Nephron (organoid): Measurements from ENCODE around the gene SSX2IP.

Source experiments
- H3K27ac Mint-ChIP-seq, 3 experiments: 2 replicates each; pipeline ENCODE4 v1.8.0; 2020; ENCODE audit warnings: mixed read lengths in 3 of 3, mild to moderate bottlenecking in 2 of 3, moderate library complexity in 1 of 3
- H3K27me3 Mint-ChIP-seq: 2 replicates; pipeline ENCODE4 v1.8.0; 2021; ENCODE audit warnings: low read depth, mild to moderate bottlenecking, moderate library complexity, mixed read lengths
- H3K36me3 Mint-ChIP-seq: 2 replicates; pipeline ENCODE4 v1.8.0; 2020; ENCODE audit warnings: low read depth, mixed read lengths
- H3K4me1 Mint-ChIP-seq: 2 replicates; pipeline ENCODE4 v1.8.0; 2020; ENCODE audit warnings: mixed read lengths
- H3K4me3 Mint-ChIP-seq, 3 experiments: 2 replicates each; pipeline ENCODE4 v1.8.0; 2020; ENCODE audit warnings: mild to moderate bottlenecking in 3 of 3, mixed read lengths in 3 of 3, moderate library complexity in 2 of 3
- H3K9me3 Mint-ChIP-seq: 2 replicates; pipeline ENCODE4 v1.8.0; 2020; ENCODE audit warnings: mixed read lengths
- CTCF ChIP-seq, 3 experiments: fragments of 200-600 bp; sonication (generic); IDR thresholded peaks; one replicate each; pipeline ENCODE4 v1.5.0; 2021; ENCODE audit warnings: antibody characterized with exemption in 3 of 3; ENCODE audit not compliant: unreplicated experiment in 3 of 3

SSX2IP gene

GRCh38 chr1:84690397-84691121 is at the start of gene SSX2IP:
Gene SSX2IP (minus strand): TSS chr1:84690461. CDS start chr1:84671219, 19,242 bp downstream.
- H3K27ac Mint-ChIP-seq = peak within 1 kb of the TSS; percentile 79 to 94 (median 91)
- H3K36me3 Mint-ChIP-seq = no peaks in the 10 kb centered on the region
- H3K4me3 Mint-ChIP-seq = peak within 1 kb of the TSS; percentile 91 to 97 (median 96)
- H3K4me1 Mint-ChIP-seq = peaks cover 50% of the 10 kb centered on the region
- H3K9me3 Mint-ChIP-seq = no peaks in the 10 kb centered on the region
- no peaks in the 10 kb centered on the region for H3K27me3 Mint-ChIP-seq
- no peak for TF ChIP-seq CTCF (IDR thresholded peaks at IDR 0.05; ENCODE audit: unreplicated experiment in 3 of 3)

- H3K27ac Mint-ChIP-seq = no peak overlapping the region
- H3K36me3 Mint-ChIP-seq = no peaks in the 10 kb centered on the region
- no peaks in the 10 kb centered on the region for H3K4me1 Mint-ChIP-seq
- H3K27me3 Mint-ChIP-seq = no peaks in the 10 kb centered on the region
- no peak overlapping the region for H3K4me3 Mint-ChIP-seq
- TF ChIP-seq CTCF (IDR thresholded peaks at IDR 0.05; ENCODE audit: unreplicated experiment in 3 of 3) = no peak
- peaks cover 8% of the 10 kb centered on the region for H3K9me3 Mint-ChIP-seq
Observed at GRCh38 chr1:84738237-84738636, 48.0 kb upstream of the SSX2IP start.

- H3K9me3 Mint-ChIP-seq = peaks cover 8% of the 10 kb centered on the region
- no peaks in the 10 kb centered on the region for H3K36me3 Mint-ChIP-seq
- no peak for TF ChIP-seq CTCF (IDR thresholded peaks at IDR 0.05; ENCODE audit: unreplicated experiment in 3 of 3)
- H3K27ac Mint-ChIP-seq = no peak overlapping the region
- no peaks in the 10 kb centered on the region for H3K27me3 Mint-ChIP-seq
- no peaks in the 10 kb centered on the region for H3K4me1 Mint-ChIP-seq
- no peak overlapping the region for H3K4me3 Mint-ChIP-seq
Observed at GRCh38 chr1:84737590-84737989, 47.3 kb upstream of the SSX2IP start.

GRCh38 chr1:84736944-84737343 is 46.7 kb upstream of the SSX2IP start:
- no peak overlapping the region for H3K27ac Mint-ChIP-seq
- peaks cover 12% of the 10 kb centered on the region for H3K9me3 Mint-ChIP-seq
- H3K36me3 Mint-ChIP-seq = no peaks in the 10 kb centered on the region
- no peaks in the 10 kb centered on the region for H3K4me1 Mint-ChIP-seq
- no peaks in the 10 kb centered on the region for H3K27me3 Mint-ChIP-seq
- no peak for TF ChIP-seq CTCF (IDR thresholded peaks at IDR 0.05; ENCODE audit: unreplicated experiment in 3 of 3)
- no peak overlapping the region for H3K4me3 Mint-ChIP-seq

GRCh38 chr1:84736445-84736844 is 46.2 kb upstream of the SSX2IP start:
- peaks cover 13% of the 10 kb centered on the region for H3K9me3 Mint-ChIP-seq

More at GRCh38 chr1:84736445-84736844, 46.2 kb upstream of the SSX2IP start:
- no peaks in the 10 kb centered on the region for H3K4me1 Mint-ChIP-seq
- TF ChIP-seq CTCF (IDR thresholded peaks at IDR 0.05; ENCODE audit: unreplicated experiment in 3 of 3) = no peak
- H3K4me3 Mint-ChIP-seq = no peak overlapping the region
- H3K27me3 Mint-ChIP-seq = no peaks in the 10 kb centered on the region
- no peaks in the 10 kb centered on the region for H3K36me3 Mint-ChIP-seq
- H3K27ac Mint-ChIP-seq = no peak overlapping the region
